Measurements from ENCODE around the gene CTSZ.

DNA sequence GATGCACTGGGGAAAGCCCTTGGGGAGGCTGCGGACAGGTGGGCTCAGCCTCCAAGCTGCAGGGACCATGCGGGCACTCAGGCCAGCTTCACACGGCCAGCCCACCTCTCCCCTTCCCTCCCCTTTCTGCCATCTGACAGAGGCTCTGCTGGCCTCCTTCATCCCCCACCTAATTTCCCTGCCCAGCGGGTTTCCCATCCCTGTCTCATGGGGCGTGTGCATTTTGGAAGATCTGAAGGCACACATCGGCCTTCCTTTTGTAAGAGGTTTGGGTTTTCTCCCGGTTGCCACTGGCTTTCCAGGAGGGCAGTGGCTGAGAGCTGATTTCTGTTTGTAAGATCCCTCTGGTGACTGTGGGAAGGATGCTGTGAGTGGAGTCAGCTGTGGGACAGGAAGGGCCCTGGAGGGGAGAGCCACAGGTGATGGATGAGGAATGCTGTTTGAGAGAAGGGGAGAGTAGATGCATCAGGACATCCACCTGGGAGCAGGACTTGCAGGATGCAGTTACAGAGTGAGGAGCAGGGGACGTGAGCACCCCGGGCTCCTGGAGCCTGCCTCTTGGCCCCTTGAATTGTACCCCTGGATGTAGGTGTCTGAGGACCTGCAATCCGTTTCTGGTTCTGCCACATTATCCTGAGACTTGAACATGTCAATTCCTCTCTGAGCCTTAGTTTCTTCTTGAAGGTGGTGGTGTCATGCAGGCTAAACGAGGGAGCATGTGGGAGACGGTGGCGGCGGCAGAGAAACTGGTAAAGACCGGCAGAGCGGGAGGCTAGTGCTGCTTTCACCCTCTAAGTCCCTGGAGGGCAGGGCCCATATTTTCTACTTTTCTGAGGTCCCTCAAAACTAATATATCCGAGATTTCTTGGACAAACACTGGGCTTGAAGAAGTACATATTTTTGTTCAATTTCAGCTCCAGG is 6.2 kb upstream of the CTSZ start:
- TF ChIP-seq CTCF (IDR thresholded peaks at IDR 0.05) (no peak), EP300 (IDR thresholded peaks at IDR 0.05; ENCODE audit: low read depth) (no peak), POLR2A (IDR thresholded peaks at IDR 0.05) (no peak)

Measured in transverse colon (tissue), 3 donors.